ENCODE data around the gene TSHZ1. TPM values are rescaled to one million over a fixed set of nuclear protein-coding genes. Genes with fewer than 3 reads are reported as not detected.

Gene TSHZ1
- total and polyA plus RNA-seq, 9 donors = 27.9 to 109 (median 65.6) TPM

GRCh38 chr18:75206452-75207309, 3.9 kb upstream of the TSHZ1 start:
- intact Hi-C loops (cut with DNase I) = loop anchor here in 2 of 4 donors (5.0 to 10.0 kb wide), 3 partner anchors 41 to 1058 kb away; no protein-coding TSS in a partner anchor
- Histone ChIP-seq H3K27ac (peak overlapping the region; percentile 46 to 99), H3K4me3 (peak overlapping the region; percentile 97), H3K27me3 (no peaks in the 10 kb centered on the region), H3K9me3 (no peaks in the 10 kb centered on the region), H3K36me3 (no peaks in the 10 kb centered on the region), H3K4me1 (ENCODE audit: insufficient read depth) (peaks cover 4% of the 10 kb centered on the region)
- no peak for DNase-seq
- TF ChIP-seq CTCF (IDR thresholded peaks at IDR 0.05) (no peak), EP300 (IDR thresholded peaks at IDR 0.05) (no peak), POLR2A (IDR thresholded peaks at IDR 0.05) (no peak)
- WGBS, 3 donors = 16 to 35% (median 19%) methylated on average over 14 of the region's 14 CpGs

- no peaks in the 10 kb centered on the region for H3K9me3 ChIP-seq
- peak overlapping the region; percentile 97 for H3K4me3 ChIP-seq
- peaks cover 4% of the 10 kb centered on the region for H3K4me1 ChIP-seq (ENCODE audit: insufficient read depth)
- H3K36me3 ChIP-seq = no peaks in the 10 kb centered on the region
- intact Hi-C loops (cut with DNase I) = loop anchor here in 2 of 4 donors (5.0 to 10.0 kb wide), 3 partner anchors 40 to 1057 kb away; no protein-coding TSS in a partner anchor
- 1% methylated on average over 26 of the region's 26 CpGs for WGBS, 3 donors
- TF ChIP-seq CTCF (IDR thresholded peaks at IDR 0.05) = no peak
- no peak for TF ChIP-seq POLR2A (IDR thresholded peaks at IDR 0.05)
- no peak for TF ChIP-seq EP300 (IDR thresholded peaks at IDR 0.05)
- no peaks in the 10 kb centered on the region for H3K27me3 ChIP-seq
- DNase-seq = no peak
- peak overlapping the region in 1 of 2 donors; percentile 99 for H3K27ac ChIP-seq
These were observed 3.1 kb upstream of the TSHZ1 start for GRCh38 chr18:75207310-75208154.

GRCh38 chr18:75208155-75208835, 2.3 kb upstream of the TSHZ1 start:
- Histone ChIP-seq H3K4me1 (ENCODE audit: insufficient read depth) (peaks cover 4% of the 10 kb centered on the region), H3K9me3 (no peaks in the 10 kb centered on the region), H3K36me3 (no peaks in the 10 kb centered on the region), H3K27ac (peak overlapping the region; percentile 87 to 99), H3K27me3 (no peaks in the 10 kb centered on the region), H3K4me3 (peak overlapping the region; percentile 97)
- WGBS, 3 donors = 0 to 1% (median 0%) methylated on average over 39 to 65 of the region's 65 CpGs
- DNase-seq = peak; percentile 48 to 72 (median 66)
- peak; percentile 9 for TF ChIP-seq POLR2A (IDR thresholded peaks at IDR 0.05)
- TF ChIP-seq EP300 (IDR thresholded peaks at IDR 0.05) = no peak
- TF ChIP-seq CTCF (IDR thresholded peaks at IDR 0.05) = peak in 1 of 3 donors; percentile 14
- intact Hi-C loops (cut with DNase I) = loop anchor here in 2 of 4 donors (5.0 to 10.0 kb wide), 3 partner anchors 39 to 1057 kb away; no protein-coding TSS in a partner anchor

- intact Hi-C loops (cut with DNase I) = loop anchor here in 2 of 4 donors (5.0 to 10.0 kb wide), 3 partner anchors 39 to 1056 kb away; no protein-coding TSS in a partner anchor
- WGBS, 3 donors = 0% methylated on average over 20 to 34 of the region's 34 CpGs
- peak overlapping the region; percentile 97 for H3K4me3 ChIP-seq
- no peaks in the 10 kb centered on the region for H3K36me3 ChIP-seq
- no peaks in the 10 kb centered on the region for H3K9me3 ChIP-seq
- no peak for DNase-seq
- peaks cover 4% of the 10 kb centered on the region for H3K4me1 ChIP-seq (ENCODE audit: insufficient read depth)
- H3K27ac ChIP-seq = peak overlapping the region; percentile 87 to 99
- H3K27me3 ChIP-seq = no peaks in the 10 kb centered on the region
- TF ChIP-seq CTCF (IDR thresholded peaks at IDR 0.05) = no peak
- TF ChIP-seq POLR2A (IDR thresholded peaks at IDR 0.05) = no peak
- TF ChIP-seq EP300 (IDR thresholded peaks at IDR 0.05) = no peak
These were observed 1.8 kb upstream of the TSHZ1 start for GRCh38 chr18:75208836-75209128.
